ENCODE data around the gene PLBD2. TPM values are rescaled to one million over a fixed set of nuclear protein-coding genes. Genes with fewer than 3 reads are reported as not detected.

Gene PLBD2
- total and polyA plus RNA-seq, 9 of the 15 experiments (the other 6 are each of a cell fraction or from before 2014, with no cell fraction given), result 2.4 to 37.4 (median 6.0) TPM

DNA sequence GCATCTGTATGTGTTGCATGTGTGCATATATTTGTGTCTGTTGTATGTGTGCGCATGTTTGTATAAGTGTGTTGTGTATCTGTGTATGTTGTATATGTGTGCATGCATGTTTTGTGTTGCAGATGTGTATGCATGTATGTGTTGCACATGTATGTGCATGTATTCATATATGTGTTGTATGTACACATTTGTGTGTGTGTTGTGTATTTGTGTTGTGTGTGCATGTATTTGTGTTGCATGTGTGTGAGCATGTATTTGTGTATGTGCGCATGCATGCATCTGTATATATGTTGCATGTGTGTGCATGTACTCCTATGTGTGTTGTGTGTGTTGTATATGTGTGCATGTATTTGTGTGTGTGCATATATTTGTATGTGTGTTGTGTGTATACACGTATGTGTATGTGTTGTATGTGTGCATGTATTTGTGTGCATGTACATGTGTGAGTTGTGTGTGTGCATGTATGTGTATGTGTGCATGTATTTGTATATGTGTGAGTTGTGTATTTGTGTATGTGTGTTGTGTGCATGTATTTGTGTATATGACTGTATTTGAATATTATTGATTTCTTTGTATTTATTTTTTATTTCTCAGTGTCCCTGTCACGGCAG, 40.2 kb upstream of the PLBD2 start (continued):
- TF ChIP-seq ZBTB5 (IDR thresholded peaks at IDR 0.05) (0 out of 2 replicates have a peak, but pooled peaks have one; percentile 21), HOXB6 (CRISPR knock-in tag; IDR thresholded peaks at IDR 0.05; ENCODE audit: borderline replicate concordance) (no peak), HMG20A (CRISPR knock-in tag; conservative IDR thresholded peaks at IDR 0.05) (no peak), RB1 (IDR thresholded peaks at IDR 0.05; ENCODE audit: low read depth) (no peak), NFYB (IDR thresholded peaks at IDR 0.05; ENCODE audit: extremely low read depth, insufficient read length) (no peak), ZNF431 (CRISPR knock-in tag; IDR thresholded peaks at IDR 0.05) (no peak), CHD2 (IDR thresholded peaks at IDR 0.05; ENCODE audit: low read depth, low read length) (no peak), CBFA2T3 (IDR thresholded peaks at IDR 0.05) (no peak), ETV5 (CRISPR knock-in tag; IDR thresholded peaks at IDR 0.05; ENCODE audit: low read depth) (no peak), NR2C1 (IDR thresholded peaks at IDR 0.05) (0 out of 2 replicates have a peak, but pooled peaks have one; percentile 13), NR2C1 (tag; IDR thresholded peaks at IDR 0.05) (no peak), PCBP1 (IDR thresholded peaks at IDR 0.05; ENCODE audit: low read depth, low read length, poor library complexity, severe bottlenecking) (no peak), NR3C1 (CRISPR knock-in tag; IDR thresholded peaks at IDR 0.05) (no peak)
- TF ChIP-seq, protein P1, sequence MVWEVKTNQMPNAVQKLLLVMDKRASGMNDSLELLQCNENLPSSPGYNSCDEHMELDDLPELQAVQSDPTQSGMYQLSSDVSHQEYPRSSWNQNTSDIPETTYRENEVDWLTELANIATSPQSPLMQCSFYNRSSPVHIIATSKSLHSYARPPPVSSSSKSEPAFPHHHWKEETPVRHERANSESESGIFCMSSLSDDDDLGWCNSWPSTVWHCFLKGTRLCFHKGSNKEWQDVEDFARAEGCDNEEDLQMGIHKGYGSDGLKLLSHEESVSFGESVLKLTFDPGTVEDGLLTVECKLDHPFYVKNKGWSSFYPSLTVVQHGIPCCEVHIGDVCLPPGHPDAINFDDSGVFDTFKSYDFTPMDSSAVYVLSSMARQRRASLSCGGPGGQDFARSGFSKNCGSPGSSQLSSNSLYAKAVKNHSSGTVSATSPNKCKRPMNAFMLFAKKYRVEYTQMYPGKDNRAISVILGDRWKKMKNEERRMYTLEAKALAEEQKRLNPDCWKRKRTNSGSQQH (CRISPR knock-in tag; IDR thresholded peaks at IDR 0.05), result 0 out of 2 replicates have a peak, but pooled peaks have one; percentile 39
- TF ChIP-seq, protein P2, sequence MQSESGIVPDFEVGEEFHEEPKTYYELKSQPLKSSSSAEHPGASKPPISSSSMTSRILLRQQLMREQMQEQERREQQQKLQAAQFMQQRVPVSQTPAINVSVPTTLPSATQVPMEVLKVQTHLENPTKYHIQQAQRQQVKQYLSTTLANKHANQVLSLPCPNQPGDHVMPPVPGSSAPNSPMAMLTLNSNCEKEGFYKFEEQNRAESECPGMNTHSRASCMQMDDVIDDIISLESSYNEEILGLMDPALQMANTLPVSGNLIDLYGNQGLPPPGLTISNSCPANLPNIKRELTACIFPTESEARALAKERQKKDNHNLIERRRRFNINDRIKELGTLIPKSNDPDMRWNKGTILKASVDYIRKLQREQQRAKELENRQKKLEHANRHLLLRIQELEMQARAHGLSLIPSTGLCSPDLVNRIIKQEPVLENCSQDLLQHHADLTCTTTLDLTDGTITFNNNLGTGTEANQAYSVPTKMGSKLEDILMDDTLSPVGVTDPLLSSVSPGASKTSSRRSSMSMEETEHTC (IDR thresholded peaks at IDR 0.05), result no peak
- TF ChIP-seq, protein P3, sequence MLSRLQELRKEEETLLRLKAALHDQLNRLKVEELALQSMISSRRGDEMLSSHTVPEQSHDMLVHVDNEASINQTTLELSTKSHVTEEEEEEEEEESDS (CRISPR knock-in tag; IDR thresholded peaks at IDR 0.05), result no peak

Data from K562 (cell line).